Fibroblast of lung (primary cell): Measurements from ENCODE around the gene HOXB13. TPM values are rescaled to one million over a fixed set of nuclear protein-coding genes. Genes with fewer than 3 reads are reported as not detected.
"Not testable (repeated sequence)": the region's sequence is repeated elsewhere in the genome, so short reads cannot be mapped to it uniquely, and the experiment has no call there.

Experiments used
- DNase-seq, 2 donors: peaks; one replicate each; pipeline versions ENCODE4 v3.0.0 to v3.0.0-alpha.2; 2010; ENCODE audit warnings: low read depth in 2 of 2
- H2AFZ ChIP-seq: 2 replicates; pipeline ENCODE4 v1.5.1; 2012; ENCODE audit warnings: low read length, control low read depth, inconsistent platforms
- H3K27ac ChIP-seq: 2 replicates; pipeline ENCODE4 v1.5.1; 2011; ENCODE audit warnings: low read length, control low read depth; ENCODE audit not compliant: insufficient read depth
- H3K27me3 ChIP-seq: 2 replicates; pipeline ENCODE4 v1.5.1; 2011; ENCODE audit warnings: mild to moderate bottlenecking, low read length; ENCODE audit not compliant: control insufficient read depth, insufficient read depth
- H3K36me3 ChIP-seq: 2 replicates; pipeline ENCODE4 v1.5.1; 2011; ENCODE audit warnings: low read length; ENCODE audit not compliant: control insufficient read depth, insufficient read depth
- H3K4me1 ChIP-seq: 2 replicates; pipeline ENCODE4 v1.5.1; 2011; ENCODE audit warnings: low read length; ENCODE audit not compliant: control insufficient read depth, insufficient read depth; ENCODE audit errors: extremely low read depth
- H3K4me2 ChIP-seq: 2 replicates; pipeline ENCODE4 v1.5.1; 2011; ENCODE audit warnings: low read length, control low read depth; ENCODE audit not compliant: insufficient read depth; ENCODE audit errors: extremely low read depth
- H3K4me3 ChIP-seq, 4 experiments: fragments of 200-600 bp in 1 of 4; sonication (generic) in 1 of 4; replicated peaks in 1 of 4; 2 replicates each; pipeline ENCODE4 v1.5.1; 2011 to 2016; ENCODE audit warnings: low read length in 4 of 4, low read depth in 3 of 4, mild to moderate bottlenecking in 3 of 4, control low read depth in 2 of 4, inconsistent platforms in 1 of 4, mixed read lengths in 1 of 4; ENCODE audit not compliant: insufficient read depth in 1 of 4; ENCODE audit errors: control extremely low read depth in 1 of 4
- H3K79me2 ChIP-seq: 2 replicates; pipeline ENCODE4 v1.5.1; 2012; ENCODE audit warnings: mild to moderate bottlenecking, low read length, inconsistent platforms; ENCODE audit not compliant: control insufficient read depth, insufficient read depth
- H3K9ac ChIP-seq: 2 replicates; pipeline ENCODE4 v1.5.1; 2011; ENCODE audit warnings: mild to moderate bottlenecking, low read length, control low read depth; ENCODE audit not compliant: insufficient read depth
- H3K9me3 ChIP-seq: 2 replicates; pipeline ENCODE4 v1.5.1; 2012; ENCODE audit warnings: low read depth, low read length; ENCODE audit not compliant: control insufficient read depth, insufficient read depth
- H4K20me1 ChIP-seq: 2 replicates; pipeline ENCODE4 v1.5.1; 2011; ENCODE audit warnings: low read length; ENCODE audit not compliant: control insufficient read depth, insufficient read depth; ENCODE audit errors: extremely low read depth
- CTCF ChIP-seq, 2 donors: IDR thresholded peaks in 1 of 2; conservative IDR thresholded peaks in 1 of 2; 1 replicate in 1 of 2; 2 replicates in 1 of 2; pipeline ENCODE4 v1.5.1; 2011 to 2012; ENCODE audit warnings: low read length in 2 of 2, control low read depth in 1 of 2, inconsistent platforms in 1 of 2, low read depth in 1 of 2, mild to moderate bottlenecking in 1 of 2
- EZH2 ChIP-seq: IDR thresholded peaks from 2 replicates; pipeline ENCODE4 v1.5.1; 2012; ENCODE audit warnings: low read length, control low read depth, mild to moderate bottlenecking; ENCODE audit errors: missing control alignments
- polyA plus RNA-seq, 2 donors: library from polyadenylated mRNA; depleted of rRNA in 1 of 2; stranded (reverse) in 1 of 2; unstranded in 1 of 2; fragments of >200 nt; gene quantifications; 2 replicates each; pipeline ENCODE4 v1.2.1, GENCODE V29; 2011 to 2012; ENCODE audit warnings: missing spikeins in 1 of 2
- total RNA-seq: library from RNA; depleted of rRNA; stranded (reverse); fragments of >200 nt; gene quantifications from 2 replicates; pipeline ENCODE4 v1.2.1, GENCODE V29; 2014

HOXB13 gene
- total and polyA plus RNA-seq, 2 donors (not counting 1 experiment from before 2014, with no cell fraction given), result not detected

- H3K9ac ChIP-seq, result no peak overlapping the region
- H3K79me2 ChIP-seq, result no peaks in the 10 kb centered on the region
- H3K4me2 ChIP-seq, result no peak overlapping the region
- TF ChIP-seq EZH2 (no peak), CTCF (conservative IDR thresholded peaks at IDR 0.05 in 1 of 2, IDR thresholded peaks at IDR 0.05 in 1 of 2; ENCODE audit: low read depth in 1 of 2, low read length in 2 of 2) (no peak)
- no peaks in the 10 kb centered on the region for H3K4me1 ChIP-seq
- H3K4me3 ChIP-seq, result no peak overlapping the region
- DNase-seq, result no peak
- H3K27ac ChIP-seq, result no peak overlapping the region
- H3K36me3 ChIP-seq, result no peaks in the 10 kb centered on the region
- no peaks in the 10 kb centered on the region for H4K20me1 ChIP-seq
- H3K9me3 ChIP-seq, result no peaks in the 10 kb centered on the region
- peaks cover 61% of the 10 kb centered on the region for H3K27me3 ChIP-seq
- no peak overlapping the region for H2AFZ ChIP-seq
Observed at GRCh38 chr17:48717367-48718226, 11.0 kb downstream of the HOXB13 start.

GRCh38 chr17:48716549-48716948 is 12.0 kb downstream of the HOXB13 start:
- H3K27me3 ChIP-seq, result peaks cover 50% of the 10 kb centered on the region

GRCh38 chr17:48715496-48716399 is 12.8 kb downstream of the HOXB13 start:
- H3K4me3 ChIP-seq, result no peak overlapping the region
- H3K27ac ChIP-seq, result no peak overlapping the region
- TF ChIP-seq EZH2, result no peak
- TF ChIP-seq CTCF (conservative IDR thresholded peaks at IDR 0.05 in 1 of 2, IDR thresholded peaks at IDR 0.05 in 1 of 2; ENCODE audit: low read depth in 1 of 2, low read length in 2 of 2), result no peak
- no peak overlapping the region for H2AFZ ChIP-seq
- H3K9ac ChIP-seq, result no peak overlapping the region
- H3K4me2 ChIP-seq, result no peak overlapping the region
- no peaks in the 10 kb centered on the region for H3K79me2 ChIP-seq
- H3K27me3 ChIP-seq, result peaks cover 44% of the 10 kb centered on the region
- H3K4me1 ChIP-seq, result no peaks in the 10 kb centered on the region
- no peaks in the 10 kb centered on the region for H3K36me3 ChIP-seq
- no peak for DNase-seq
- H4K20me1 ChIP-seq, result no peaks in the 10 kb centered on the region
- H3K9me3 ChIP-seq, result no peaks in the 10 kb centered on the region

More at GRCh38 chr17:48716549-48716948, 12.0 kb downstream of the HOXB13 start:
- not testable (repeated sequence) for H3K4me2 ChIP-seq, H2AFZ ChIP-seq, H4K20me1 ChIP-seq, H3K79me2 ChIP-seq, H3K27ac ChIP-seq, H3K4me1 ChIP-seq, DNase-seq, H3K9me3 ChIP-seq, H3K9ac ChIP-seq, H3K4me3 ChIP-seq, H3K36me3 ChIP-seq
